Esophagus squamous epithelium (tissue), 4 donors: ENCODE data around the gene FXYD6.

Experiments
- POLR2A ChIP-seq, 4 donors: fragments of 450-650 bp; IDR thresholded peaks; one replicate each; pipeline ENCODE4 v1.6.1; 2017; ENCODE audit warnings: antibody characterized with exemption in 4 of 4, mild to moderate bottlenecking in 4 of 4, moderate library complexity in 3 of 4
- TF ChIP-seq, protein P1 (sequence below), 6 experiments: fragments of 450-650 bp in 4 of 6; fragments of 200-600 bp in 2 of 6; sonication (generic) in 2 of 6; IDR thresholded peaks; one replicate each; pipeline ENCODE4 v1.5.1; 2016 to 2019; ENCODE audit warnings: antibody characterized with exemption in 6 of 6, mild to moderate bottlenecking in 4 of 6, moderate library complexity in 4 of 6

DNA sequence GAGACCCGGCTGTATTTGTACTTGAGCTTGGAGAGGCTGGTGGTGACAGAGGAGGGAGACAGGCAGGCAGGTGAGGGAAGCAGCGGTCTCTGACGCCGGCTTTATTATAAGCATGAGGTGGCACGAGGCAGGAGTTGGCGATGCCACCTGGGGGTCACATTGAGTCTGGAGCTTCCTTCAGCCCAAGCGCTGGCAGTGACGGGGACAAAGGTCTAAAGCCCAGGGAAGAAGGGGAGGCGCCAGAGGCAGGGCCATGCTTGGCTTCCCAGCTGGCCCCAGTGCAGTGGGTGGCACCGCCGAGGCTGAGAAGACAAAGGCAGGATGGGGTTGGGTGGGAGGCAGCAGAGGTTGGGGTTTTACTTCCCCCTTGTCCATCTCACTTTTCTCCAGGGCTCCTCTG, 56.4 kb downstream of the FXYD6 start:
- no peak for TF ChIP-seq POLR2A (IDR thresholded peaks at IDR 0.05)
- TF ChIP-seq, protein P1, sequence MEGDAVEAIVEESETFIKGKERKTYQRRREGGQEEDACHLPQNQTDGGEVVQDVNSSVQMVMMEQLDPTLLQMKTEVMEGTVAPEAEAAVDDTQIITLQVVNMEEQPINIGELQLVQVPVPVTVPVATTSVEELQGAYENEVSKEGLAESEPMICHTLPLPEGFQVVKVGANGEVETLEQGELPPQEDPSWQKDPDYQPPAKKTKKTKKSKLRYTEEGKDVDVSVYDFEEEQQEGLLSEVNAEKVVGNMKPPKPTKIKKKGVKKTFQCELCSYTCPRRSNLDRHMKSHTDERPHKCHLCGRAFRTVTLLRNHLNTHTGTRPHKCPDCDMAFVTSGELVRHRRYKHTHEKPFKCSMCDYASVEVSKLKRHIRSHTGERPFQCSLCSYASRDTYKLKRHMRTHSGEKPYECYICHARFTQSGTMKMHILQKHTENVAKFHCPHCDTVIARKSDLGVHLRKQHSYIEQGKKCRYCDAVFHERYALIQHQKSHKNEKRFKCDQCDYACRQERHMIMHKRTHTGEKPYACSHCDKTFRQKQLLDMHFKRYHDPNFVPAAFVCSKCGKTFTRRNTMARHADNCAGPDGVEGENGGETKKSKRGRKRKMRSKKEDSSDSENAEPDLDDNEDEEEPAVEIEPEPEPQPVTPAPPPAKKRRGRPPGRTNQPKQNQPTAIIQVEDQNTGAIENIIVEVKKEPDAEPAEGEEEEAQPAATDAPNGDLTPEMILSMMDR (IDR thresholded peaks at IDR 0.05), result no peak
